GM19023 (cell line): ENCODE results near the gene SESN1.
A peak's percentile ranks its signal among the peaks of the same experiment; 100 is the strongest.

Experiments
- ATAC-seq: cut with Tn5 transposase; IDR thresholded peaks from one replicate; pipeline ENCODE4 v1.9.1; 2021; ENCODE audit warnings: mild to moderate bottlenecking, moderate library complexity; ENCODE audit not compliant: unreplicated experiment

Gene SESN1

GRCh38 chr6:109062216-109062615 lies 32.4 kb downstream of the SESN1 start:
- no peak for ATAC-seq

GRCh38 chr6:109060571-109060970 lies 34.1 kb downstream of the SESN1 start:
- no peak for ATAC-seq

- ATAC-seq: peak; percentile 69
Observed at GRCh38 chr6:109059571-109060021, 35.0 kb downstream of the SESN1 start.

DNA sequence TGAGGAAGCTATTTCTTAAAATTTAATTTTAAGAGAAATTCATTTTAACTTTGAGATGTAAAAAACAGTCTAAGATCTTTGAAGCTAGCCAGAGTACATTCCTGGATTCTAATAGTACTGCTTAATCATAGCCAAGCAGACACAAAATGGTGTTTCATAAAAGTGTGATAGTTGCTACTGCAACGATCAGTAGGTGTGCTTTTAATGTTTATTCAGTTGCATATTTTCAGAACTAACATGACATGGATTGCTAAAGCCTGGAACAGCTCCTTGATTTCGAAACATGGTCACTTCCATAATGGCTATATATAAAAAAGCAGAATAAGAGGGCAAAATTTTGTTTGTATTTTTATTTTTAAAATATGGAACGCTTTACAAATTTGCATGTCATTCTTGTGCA lies 35.5 kb downstream of the SESN1 start:
- no peak for ATAC-seq

DNA sequence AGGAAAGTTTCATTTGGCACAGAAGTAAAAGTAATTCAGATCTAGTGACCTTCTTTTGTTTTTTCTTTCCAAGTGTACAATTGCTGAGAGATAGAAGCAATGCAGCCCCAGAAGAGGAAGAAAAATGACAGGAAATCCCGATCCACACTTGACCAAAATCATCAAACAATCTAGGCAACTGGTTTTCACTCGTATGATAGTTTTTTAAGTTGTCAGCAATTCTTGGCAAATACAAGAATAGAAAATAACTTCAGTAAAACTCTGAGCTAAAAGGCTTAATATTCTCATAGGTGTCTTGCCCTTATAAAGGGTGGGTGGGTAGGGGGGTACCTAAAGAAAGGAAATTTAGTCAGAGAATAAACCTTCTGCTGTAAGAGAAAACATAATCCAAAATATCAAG lies 36.0 kb downstream of the SESN1 start:
- no peak for ATAC-seq

GRCh38 chr6:109056661-109057060 lies 38.0 kb downstream of the SESN1 start:
- ATAC-seq: no peak

- no peak for ATAC-seq
Observed at GRCh38 chr6:109055771-109056235, 38.8 kb downstream of the SESN1 start.

DNA sequence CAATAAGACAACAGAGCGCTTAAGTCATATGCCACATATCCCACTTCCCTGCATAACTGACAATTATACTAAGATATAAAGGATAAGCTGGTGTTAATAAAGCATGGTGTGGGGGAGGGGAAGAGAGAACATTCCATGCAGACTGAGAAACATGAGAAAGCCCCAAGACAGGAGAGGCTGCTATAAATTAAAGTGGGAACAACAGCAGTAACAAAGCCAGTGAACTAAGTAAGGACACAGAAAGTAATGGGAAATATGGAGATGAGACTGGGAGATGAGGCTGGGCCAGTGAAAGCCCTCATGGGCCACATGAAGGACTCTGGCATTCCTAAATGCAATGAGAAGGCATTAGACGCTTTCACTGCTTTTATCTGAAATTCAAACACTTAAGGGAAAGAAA lies 41.3 kb downstream of the SESN1 start:
- ATAC-seq: no peak

DNA sequence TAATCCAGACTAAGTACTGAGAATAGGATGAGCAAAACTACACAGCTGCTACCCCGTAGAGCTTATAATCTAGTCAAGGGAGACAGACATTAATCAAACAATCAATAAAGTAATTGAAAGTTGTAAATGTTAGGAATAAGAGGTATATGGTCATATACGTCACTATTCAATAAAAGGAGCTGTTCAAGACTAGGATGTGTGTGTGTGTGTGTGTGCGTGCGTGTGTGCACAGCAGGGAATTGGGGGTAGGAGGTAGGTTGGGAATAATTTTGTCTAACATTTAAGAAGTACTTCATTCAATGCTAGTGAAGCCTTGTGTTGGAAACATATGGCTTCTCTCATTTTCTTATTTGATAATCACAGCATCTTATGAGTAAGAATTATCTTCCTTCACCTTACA lies 41.8 kb downstream of the SESN1 start:
- no peak for ATAC-seq

DNA sequence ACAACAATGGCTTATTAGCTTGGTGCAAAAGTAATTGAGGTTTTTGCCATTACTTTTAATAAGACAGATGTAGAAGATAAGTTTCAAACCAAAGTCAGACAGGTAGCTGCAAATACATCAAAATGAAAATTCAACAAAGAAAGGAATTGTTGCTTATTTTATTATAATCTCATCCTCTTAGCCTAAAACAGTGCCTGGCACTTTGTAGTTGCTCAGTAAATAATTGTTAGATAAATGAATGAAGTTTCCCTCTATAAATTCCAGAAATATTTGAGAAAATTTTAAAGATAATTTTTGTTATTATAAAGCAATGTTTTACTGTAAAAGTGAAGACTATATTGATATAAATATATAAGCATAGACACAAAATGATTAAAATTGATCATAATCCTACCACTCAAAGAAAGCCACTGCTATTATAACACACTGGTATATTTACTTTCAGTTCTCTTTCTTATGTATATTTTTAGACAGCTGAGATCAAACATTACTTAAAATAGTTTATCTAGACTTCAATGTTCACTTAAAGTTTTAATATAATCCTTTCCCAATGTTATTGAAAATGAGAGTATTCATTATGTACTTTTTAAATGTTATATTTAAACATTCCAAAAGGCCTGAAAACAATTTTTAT lies 42.5 kb downstream of the SESN1 start:
- ATAC-seq: no peak

GRCh38 chr6:109051301-109052017 lies 43.2 kb downstream of the SESN1 start:
- ATAC-seq: no peak

- no peak for ATAC-seq
Observed at GRCh38 chr6:109050447-109051102, 44.1 kb downstream of the SESN1 start.

DNA sequence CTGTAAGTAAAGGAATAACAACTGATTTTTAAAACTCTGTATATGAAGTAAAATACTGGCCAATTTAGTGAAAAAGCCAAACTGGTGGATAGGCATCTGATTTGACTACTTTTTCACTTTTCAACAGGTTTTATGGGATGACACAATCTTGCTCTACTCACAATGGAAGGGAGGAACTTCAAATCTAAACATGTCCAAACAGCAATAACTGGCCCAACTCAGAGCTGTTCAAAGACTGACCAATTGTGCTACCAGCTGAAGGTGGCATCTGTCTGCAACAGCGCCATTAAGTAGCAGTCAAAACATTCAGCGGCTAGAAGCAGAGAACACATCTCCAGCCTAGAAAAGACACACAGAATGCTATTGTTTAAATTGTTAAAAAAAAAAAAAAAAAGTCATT lies 44.6 kb downstream of the SESN1 start:
- ATAC-seq: no peak

- no peak for ATAC-seq
Observed at GRCh38 chr6:109048670-109049415, 45.8 kb downstream of the SESN1 start.

GRCh38 chr6:109048176-109048575 lies 46.5 kb downstream of the SESN1 start:
- ATAC-seq: no peak

DNA sequence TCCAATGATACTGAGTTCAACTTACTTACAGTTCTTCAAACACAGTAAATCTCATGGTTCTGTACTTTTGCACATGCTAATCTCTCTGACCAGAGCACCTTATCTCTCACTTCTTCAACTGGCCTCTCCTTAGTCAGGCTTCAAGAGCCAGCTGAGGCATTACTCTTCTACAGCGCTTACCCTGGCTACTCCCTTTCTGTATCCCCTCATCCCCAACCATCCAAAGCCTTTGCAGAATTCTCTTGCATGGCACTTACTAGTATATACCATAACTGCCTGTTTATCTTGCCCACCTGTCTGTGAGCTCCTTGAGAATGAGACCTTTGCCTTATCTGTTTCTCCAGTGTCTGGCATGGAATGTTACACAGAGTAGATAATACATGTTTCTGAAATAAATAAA lies 49.2 kb downstream of the SESN1 start:
- ATAC-seq: no peak

- no peak for ATAC-seq
Observed at GRCh38 chr6:109039795-109040194, 54.9 kb downstream of the SESN1 start.

DNA sequence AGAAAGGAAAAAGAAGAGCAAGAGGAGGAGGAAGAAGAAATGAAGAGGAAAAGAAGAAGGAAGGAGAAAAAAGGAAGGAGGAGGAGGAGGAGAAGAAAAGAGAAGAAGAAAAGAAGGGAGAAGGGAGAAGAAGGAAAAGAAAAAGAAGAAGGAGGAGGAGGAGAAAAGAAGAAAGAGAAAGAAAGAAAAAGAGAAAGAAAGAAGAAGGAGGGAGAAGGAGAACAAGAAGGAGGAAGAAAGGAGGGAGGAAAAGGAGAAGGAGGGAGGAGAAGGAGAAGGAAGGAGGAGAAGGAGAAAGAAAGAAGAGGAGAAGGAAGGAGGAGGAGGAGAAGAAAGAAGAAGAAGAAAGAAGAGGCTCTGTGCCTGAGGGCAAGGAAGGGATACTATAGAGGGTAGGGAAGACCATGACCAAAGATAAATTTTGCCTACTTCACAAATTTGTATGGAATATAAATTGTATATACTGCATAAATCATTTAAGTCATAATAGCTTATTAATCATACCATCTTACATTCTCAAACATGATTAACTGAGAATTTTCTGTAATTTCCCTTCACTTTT lies 55.7 kb downstream of the SESN1 start:
- no peak for ATAC-seq

DNA sequence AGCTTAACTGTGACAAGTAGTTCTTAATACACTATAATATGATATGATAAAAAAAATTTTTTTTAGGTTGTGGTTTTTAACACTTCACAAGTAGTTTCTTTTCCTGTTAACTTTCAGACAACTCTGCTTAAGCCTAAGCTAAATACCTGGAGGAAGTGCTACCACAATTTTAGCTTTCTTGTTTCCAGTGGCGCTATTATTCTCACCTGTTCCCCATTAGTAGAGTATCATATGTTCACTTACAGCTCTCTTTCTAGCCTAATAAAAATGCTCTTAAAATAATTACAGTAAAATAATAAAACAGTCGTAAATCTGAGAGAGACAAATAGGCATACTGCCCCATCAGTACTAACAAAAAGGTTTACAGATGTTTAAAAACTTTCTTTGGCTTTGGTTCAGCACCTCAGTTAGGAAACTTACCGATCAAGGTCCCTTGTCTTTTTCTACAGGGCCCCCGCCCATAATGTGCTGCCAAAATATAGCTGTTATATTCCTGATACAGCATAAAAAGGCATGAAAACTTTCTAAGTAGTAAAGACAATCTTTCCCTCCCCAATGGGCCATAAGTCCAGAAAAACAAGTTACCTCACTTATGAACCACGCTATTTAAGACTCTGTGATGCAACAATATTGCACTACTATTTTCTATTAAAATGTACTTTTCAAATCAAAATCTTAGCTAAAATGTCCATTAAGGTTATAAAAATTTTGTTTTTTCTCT lies 57.9 kb downstream of the SESN1 start:
- ATAC-seq: no peak

DNA sequence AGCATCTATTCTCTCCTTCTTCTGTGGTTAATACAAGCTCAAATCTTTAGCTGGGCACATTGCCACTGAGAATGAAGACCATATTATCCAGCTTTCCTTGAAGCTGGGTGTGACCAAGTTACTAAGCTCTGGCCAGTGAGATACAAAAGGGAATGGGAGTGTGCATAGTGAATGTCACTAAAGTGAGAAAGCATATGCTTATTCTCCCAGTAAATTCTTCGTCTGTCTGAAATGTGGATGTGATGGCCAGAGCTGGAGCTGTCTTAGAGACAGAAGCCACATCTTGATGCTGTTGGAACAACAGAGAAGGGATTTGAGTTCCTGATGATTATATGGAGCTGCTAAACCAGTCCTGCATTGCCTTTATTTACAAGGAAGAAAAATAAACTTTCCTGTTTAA lies 60.1 kb downstream of the SESN1 start:
- no peak for ATAC-seq
